Uterus (tissue), 2 donors: ENCODE measurements around the gene HYDIN.
"Not testable (repeated sequence)": the region's sequence is repeated elsewhere in the genome, so short reads cannot be mapped to it uniquely, and the experiment has no call there.

ENCODE experiments used
- CTCF ChIP-seq, 4 experiments: fragments of 200-600 bp in 2 of 4; fragments of 450-650 bp in 2 of 4; sonication (generic) in 2 of 4; IDR thresholded peaks; one replicate each; pipeline ENCODE4 v1.5.1; 2016 to 2019; ENCODE audit warnings: antibody characterized with exemption in 4 of 4, mild to moderate bottlenecking in 2 of 4, moderate library complexity in 1 of 4
- POLR2A ChIP-seq, 2 donors: fragments of 450-650 bp; IDR thresholded peaks; one replicate each; pipeline ENCODE4 v1.6.1; 2016; ENCODE audit warnings: antibody characterized with exemption in 2 of 2, mild to moderate bottlenecking in 1 of 2, moderate library complexity in 1 of 2

- TF ChIP-seq CTCF, POLR2A (IDR thresholded peaks at IDR 0.05): not testable (repeated sequence)
Measured at GRCh38 chr16:71110565-71110964, 120.0 kb downstream of the HYDIN start.
